Measurements from ENCODE around the gene TRMT5. TPM values are rescaled to one million over a fixed set of nuclear protein-coding genes. Genes with fewer than 3 reads are reported as not detected.

The TRMT5 gene
- total and polyA plus RNA-seq, 9 of the 15 experiments (the other 6 are each of a cell fraction or from before 2014, with no cell fraction given), result 8.4 to 20.0 (median 15.1) TPM

- TF ChIP-seq KLF1 (tag; IDR thresholded peaks at IDR 0.05) (no peak), ZNF324 (CRISPR knock-in tag; IDR thresholded peaks at IDR 0.05) (no peak), MGA (IDR thresholded peaks at IDR 0.05) (no peak), USF1 (CRISPR knock-in tag; IDR thresholded peaks at IDR 0.05) (no peak)
Measured at GRCh38 chr14:60999536-60999935, 18.7 kb upstream of the TRMT5 start (continued).
